Measurements from ENCODE around the gene EPS8L3.
A peak's percentile ranks its signal among the peaks of the same experiment; 100 is the strongest.
"Not testable (repeated sequence)": the region's sequence is repeated elsewhere in the genome, so short reads cannot be mapped to it uniquely, and the experiment has no call there.

The EPS8L3 gene

GRCh38 chr1:109776911-109777310 lies 13.2 kb upstream of the EPS8L3 start:
- peak in 1 of 2 experiments; percentile 63 for DNase-seq

- DNase-seq, result no peak
Measured at GRCh38 chr1:109776206-109776835, 12.6 kb upstream of the EPS8L3 start.

- DNase-seq, result no peak
Measured at GRCh38 chr1:109775398-109775797, 11.7 kb upstream of the EPS8L3 start.

GRCh38 chr1:109773900-109774485 lies 10.3 kb upstream of the EPS8L3 start:
- no peak for DNase-seq

GRCh38 chr1:109773203-109773899 lies 9.6 kb upstream of the EPS8L3 start:
- DNase-seq, result peak; percentile 35 to 70

GRCh38 chr1:109772658-109773202 lies 9.0 kb upstream of the EPS8L3 start:
- no peak for DNase-seq

- DNase-seq, result no peak
Measured at GRCh38 chr1:109771712-109772657, 8.3 kb upstream of the EPS8L3 start.

- DNase-seq, result no peak
Measured at GRCh38 chr1:109770331-109771095, 6.8 kb upstream of the EPS8L3 start.

- no peak for DNase-seq
Measured at GRCh38 chr1:109769330-109770078, 5.8 kb upstream of the EPS8L3 start.

GRCh38 chr1:109768820-109769219 lies 5.1 kb upstream of the EPS8L3 start:
- no peak for DNase-seq

GRCh38 chr1:109768335-109768650 lies 4.6 kb upstream of the EPS8L3 start:
- DNase-seq, result no peak

GRCh38 chr1:109767637-109768334 lies 4.1 kb upstream of the EPS8L3 start:
- no peak for DNase-seq

- not testable (repeated sequence) for DNase-seq
Measured at GRCh38 chr1:109766991-109767636, 3.4 kb upstream of the EPS8L3 start.

GRCh38 chr1:109765896-109766615 lies 2.3 kb upstream of the EPS8L3 start:
- DNase-seq, result no peak

GRCh38 chr1:109765483-109765815 lies 1.7 kb upstream of the EPS8L3 start:
- no peak for DNase-seq

- DNase-seq, result no peak
Measured at GRCh38 chr1:109764561-109765482, 1.1 kb upstream of the EPS8L3 start.

- DNase-seq, result no peak
Measured at GRCh38 chr1:109762821-109763645, 690 bp downstream of the EPS8L3 start.

All from SW 1271 (cell line).